Thyroid gland (tissue), 4 donors: ENCODE results near the gene KCTD8. TPM values are rescaled to one million over a fixed set of nuclear protein-coding genes. Genes with fewer than 3 reads are reported as not detected.

ENCODE experiments used
- DNase-seq, 2 donors: peaks; one replicate each; pipeline ENCODE4 v3.0.0-alpha.2; 2019
- H3K27ac ChIP-seq, 3 donors: fragments of 200-600 bp; sonication (generic); 1 replicate in 2 of 3; 2 replicates in 1 of 3; pipeline ENCODE4 v1.5.1; 2016 to 2019; ENCODE audit warnings: mild to moderate bottlenecking in 1 of 3, moderate library complexity in 1 of 3
- H3K27me3 ChIP-seq: fragments of 200-600 bp; sonication (generic); one replicate; pipeline ENCODE4 v1.5.1; 2019
- H3K36me3 ChIP-seq, 2 donors: fragments of 200-600 bp; sonication (generic); one replicate each; pipeline ENCODE4 v1.5.1; 2016 to 2019
- H3K4me1 ChIP-seq, 2 donors: fragments of 200-600 bp; sonication (generic); one replicate each; pipeline ENCODE4 v1.5.1; 2017 to 2019
- H3K4me3 ChIP-seq, 3 donors: fragments of 200-600 bp; sonication (generic); replicated peaks in 1 of 3; 1 replicate in 2 of 3; 2 replicates in 1 of 3; pipeline ENCODE4 v1.5.1; 2016; ENCODE audit warnings: mild to moderate bottlenecking in 1 of 3
- H3K9me3 ChIP-seq: fragments of 200-600 bp; sonication (generic); one replicate; pipeline ENCODE4 v1.5.1; 2017
- POLR2A ChIP-seq, 2 donors: fragments of 450-650 bp; IDR thresholded peaks; one replicate each; pipeline ENCODE4 v1.6.1; 2017; ENCODE audit warnings: antibody characterized with exemption in 2 of 2, mild to moderate bottlenecking in 2 of 2, moderate library complexity in 1 of 2
- WGBS, 2 donors: methylation state at CpG; one replicate each; pipeline ENCODE4 v1.1.5; 2017; 5-methylcytosine and 5-hydroxymethylcytosine counted together
- intact Hi-C: fragments of 100-400 bp; cut with DNase I; formaldehyde crosslinking; loops from one replicate; pipeline ENCODE4 v1.15.1; 2023
- total RNA-seq, 4 donors: library from RNA; depleted of rRNA; stranded (reverse); fragments of >200 nt; gene quantifications; one replicate each; pipeline ENCODE4 v1.2.3, GENCODE V29; 2016
- TF ChIP-seq, protein P1 (sequence below), 6 experiments: fragments of 200-600 bp in 3 of 6; fragments of 450-650 bp in 3 of 6; sonication (generic) in 3 of 6; IDR thresholded peaks; one replicate each; pipeline ENCODE4 v1.5.1; 2016 to 2019; ENCODE audit warnings: antibody characterized with exemption in 6 of 6, mild to moderate bottlenecking in 2 of 6, inconsistent platforms in 1 of 6, moderate library complexity in 1 of 6

Gene KCTD8
- 10 to 100 TPM in 3 of 4 donors, 1 to 10 TPM in 1; 5.8 to 16.8 (median 16.0) TPM for total RNA-seq

DNA sequence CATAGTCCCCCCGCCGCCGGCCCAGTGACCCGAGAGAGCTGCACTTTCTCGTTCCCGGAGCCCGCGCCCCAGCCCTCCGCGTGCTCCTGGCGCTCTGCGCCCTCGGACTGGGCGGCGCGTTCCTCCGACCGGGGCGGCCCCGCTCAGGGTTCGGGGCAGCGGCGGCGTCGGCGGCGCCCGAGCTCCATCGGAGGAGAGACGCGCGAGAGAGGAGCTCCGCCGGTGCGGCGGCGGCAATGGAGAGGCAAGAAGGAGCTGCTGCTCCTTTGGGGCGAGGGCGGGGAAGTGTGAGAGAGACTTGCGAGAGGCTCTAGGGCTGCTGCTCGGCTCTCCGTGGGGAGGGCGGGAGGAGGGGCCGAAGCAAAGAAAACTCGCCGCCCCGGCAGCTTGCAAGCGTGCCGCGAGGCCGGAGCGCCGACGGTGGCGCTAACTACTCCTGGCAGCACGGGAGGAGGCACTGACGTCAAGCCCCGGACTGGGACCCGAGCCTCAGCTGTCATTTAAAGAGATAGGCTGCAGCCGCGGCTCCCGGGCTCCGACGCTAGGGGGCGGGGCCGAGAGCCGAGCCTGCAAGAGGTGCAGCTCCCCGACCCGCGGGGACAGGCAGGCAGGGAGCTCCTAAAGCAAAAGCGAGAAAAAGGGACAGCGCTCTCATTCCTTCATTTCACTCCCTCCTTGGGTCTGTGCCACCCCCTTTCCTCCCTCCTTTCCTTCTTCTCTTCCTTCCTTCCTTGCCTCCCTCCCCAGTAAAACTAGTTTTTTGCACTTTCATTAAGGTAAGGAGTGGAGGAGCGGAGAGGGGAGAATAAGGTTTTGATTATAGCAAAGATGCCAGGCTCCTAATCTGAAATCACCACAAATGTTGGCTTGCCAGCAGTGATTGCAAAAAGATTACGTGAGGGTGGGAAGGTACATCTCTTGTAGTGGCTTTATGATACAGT is at the start of gene KCTD8:
KCTD8 (minus strand) TSS at position 289 of the 941 bp plus-strand sequence.
- H3K27me3 ChIP-seq: no peaks in the 10 kb centered on the region
- TF ChIP-seq, protein P1, sequence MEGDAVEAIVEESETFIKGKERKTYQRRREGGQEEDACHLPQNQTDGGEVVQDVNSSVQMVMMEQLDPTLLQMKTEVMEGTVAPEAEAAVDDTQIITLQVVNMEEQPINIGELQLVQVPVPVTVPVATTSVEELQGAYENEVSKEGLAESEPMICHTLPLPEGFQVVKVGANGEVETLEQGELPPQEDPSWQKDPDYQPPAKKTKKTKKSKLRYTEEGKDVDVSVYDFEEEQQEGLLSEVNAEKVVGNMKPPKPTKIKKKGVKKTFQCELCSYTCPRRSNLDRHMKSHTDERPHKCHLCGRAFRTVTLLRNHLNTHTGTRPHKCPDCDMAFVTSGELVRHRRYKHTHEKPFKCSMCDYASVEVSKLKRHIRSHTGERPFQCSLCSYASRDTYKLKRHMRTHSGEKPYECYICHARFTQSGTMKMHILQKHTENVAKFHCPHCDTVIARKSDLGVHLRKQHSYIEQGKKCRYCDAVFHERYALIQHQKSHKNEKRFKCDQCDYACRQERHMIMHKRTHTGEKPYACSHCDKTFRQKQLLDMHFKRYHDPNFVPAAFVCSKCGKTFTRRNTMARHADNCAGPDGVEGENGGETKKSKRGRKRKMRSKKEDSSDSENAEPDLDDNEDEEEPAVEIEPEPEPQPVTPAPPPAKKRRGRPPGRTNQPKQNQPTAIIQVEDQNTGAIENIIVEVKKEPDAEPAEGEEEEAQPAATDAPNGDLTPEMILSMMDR (IDR thresholded peaks at IDR 0.05): peak; percentile 37 to 85 (median 66)
- peak; percentile 30 to 90 for TF ChIP-seq POLR2A (IDR thresholded peaks at IDR 0.05)
- H3K27ac ChIP-seq: peak within 1 kb of the TSS; percentile 80 to 98 (median 94)
- H3K4me1 ChIP-seq: no peaks in the 10 kb centered on the region
- no peaks in the 10 kb centered on the region for H3K9me3 ChIP-seq
- no peaks in the 10 kb centered on the region for H3K36me3 ChIP-seq
- intact Hi-C loops: no loop called here
- H3K4me3 ChIP-seq: peak within 1 kb of the TSS; percentile 35 to 92 (median 65)
- WGBS, 2 donors: 1 to 2% methylated on average over 32 to 45 of the region's 74 CpGs
- peak; percentile 98 for DNase-seq

DNA sequence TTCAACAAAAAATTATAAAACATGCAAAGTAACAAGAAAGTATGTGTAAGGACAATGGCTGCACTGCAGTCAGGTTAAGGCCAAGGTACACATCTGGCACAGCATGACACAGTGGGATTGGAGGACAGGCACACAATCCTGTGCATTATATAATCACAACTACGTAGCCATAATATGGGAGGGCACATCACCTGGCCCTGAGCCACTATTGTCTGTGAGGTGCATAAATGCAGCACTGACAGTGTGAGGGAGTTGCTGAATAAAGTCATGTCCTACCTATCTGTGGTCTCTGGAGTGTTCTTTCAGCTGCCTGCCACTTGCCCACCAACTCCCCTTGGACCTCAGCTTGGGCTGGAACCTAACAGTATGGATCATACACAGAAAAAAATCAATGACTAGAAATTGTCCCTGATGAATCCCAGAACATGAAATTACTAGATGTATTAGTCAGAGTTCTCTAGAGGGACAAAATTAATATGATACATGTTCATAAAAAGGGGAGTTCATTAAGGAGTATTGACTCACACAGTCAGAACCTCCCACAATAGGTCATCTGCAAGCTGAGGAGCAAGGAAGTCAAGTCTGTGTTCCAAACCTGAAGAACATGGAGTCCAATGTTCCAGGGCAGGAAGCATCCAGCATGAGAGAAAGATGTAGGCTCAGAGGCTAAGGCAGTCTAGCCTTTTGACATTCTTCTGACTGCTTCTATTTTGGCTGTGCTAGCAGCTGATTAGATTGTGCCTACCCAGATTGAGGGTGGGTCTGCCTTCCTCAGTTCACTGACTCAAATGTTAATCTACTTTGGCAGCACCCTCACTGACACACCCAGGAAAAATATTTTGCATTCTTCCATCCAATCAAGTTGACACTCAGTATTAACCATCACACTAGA is 46.4 kb upstream of the KCTD8 start:
- Histone ChIP-seq H3K9me3 (no peaks in the 10 kb centered on the region), H3K4me1 (no peaks in the 10 kb centered on the region), H3K36me3 (no peaks in the 10 kb centered on the region), H3K4me3 (no peak overlapping the region), H3K27ac (no peak overlapping the region), H3K27me3 (no peaks in the 10 kb centered on the region)
- DNase-seq: no peak
- intact Hi-C loops: no loop called here
- TF ChIP-seq, protein P1 (IDR thresholded peaks at IDR 0.05): no peak
- 0% methylated on average over 1 of the region's 1 CpG for WGBS, 2 donors

DNA sequence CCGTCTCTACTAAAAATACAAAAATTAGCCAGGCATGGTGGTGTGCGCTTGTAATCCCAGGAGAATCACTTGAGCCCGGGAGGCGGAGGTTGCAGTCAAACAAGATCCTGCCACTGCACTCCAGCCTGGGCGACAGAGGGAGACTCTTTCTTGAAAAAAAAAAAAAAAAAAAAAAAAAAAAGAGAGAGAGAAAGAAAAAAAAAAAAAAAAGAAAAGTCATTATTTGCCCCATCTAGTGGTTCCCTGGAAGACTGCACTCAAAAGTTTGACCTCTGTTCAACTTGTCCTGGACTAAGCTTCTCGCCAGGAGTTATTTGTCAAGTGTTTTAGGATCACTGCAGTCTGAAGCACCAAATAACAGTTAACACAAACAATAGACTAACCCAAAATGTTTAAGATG is 45.3 kb upstream of the KCTD8 start:
- Histone ChIP-seq H3K27ac (no peak overlapping the region), H3K36me3 (no peaks in the 10 kb centered on the region), H3K27me3 (no peaks in the 10 kb centered on the region), H3K9me3 (no peaks in the 10 kb centered on the region), H3K4me1 (no peaks in the 10 kb centered on the region), H3K4me3 (no peak overlapping the region)
- TF ChIP-seq, protein P1 (IDR thresholded peaks at IDR 0.05): peak in 4 of 6 experiments; percentile 13 to 71 (median 40)
- TF ChIP-seq POLR2A (IDR thresholded peaks at IDR 0.05): no peak
- whole genome bisulfite sequencing, 2 donors: 28 to 33% methylated on average over 6 of the region's 6 CpGs
- peak; percentile 29 to 37 for DNase-seq
- intact Hi-C loops: no loop called here

DNA sequence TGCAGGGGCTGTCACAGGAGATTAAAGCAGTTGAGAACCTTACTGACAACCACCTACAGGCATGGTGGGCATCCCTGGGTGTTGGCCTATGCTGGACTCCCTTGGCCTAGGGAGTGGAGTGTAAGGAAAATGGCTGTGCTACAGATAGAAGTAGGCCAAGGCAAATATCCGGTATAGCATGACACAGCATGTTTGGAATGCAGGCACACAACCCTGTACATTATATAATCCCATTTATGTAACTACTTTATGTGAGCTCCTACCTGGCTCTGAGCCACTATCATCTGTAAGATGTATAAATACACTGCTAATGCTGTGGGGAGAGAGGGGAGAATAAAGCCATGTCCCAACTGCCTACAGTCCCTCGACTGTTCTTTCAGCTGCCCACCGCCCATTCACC is 38.7 kb upstream of the KCTD8 start:
- no peak for DNase-seq
- Histone ChIP-seq H3K4me1 (no peaks in the 10 kb centered on the region), H3K27me3 (no peaks in the 10 kb centered on the region), H3K9me3 (no peaks in the 10 kb centered on the region), H3K4me3 (no peak overlapping the region), H3K36me3 (no peaks in the 10 kb centered on the region), H3K27ac (no peak overlapping the region)
- intact Hi-C loops: no loop called here
- TF ChIP-seq POLR2A (IDR thresholded peaks at IDR 0.05): no peak
- TF ChIP-seq, protein P1 (IDR thresholded peaks at IDR 0.05): no peak
- 53 to 69% methylated on average over 3 of the region's 3 CpGs for WGBS, 2 donors
